HepG2 (cell line): ENCODE measurements around the gene SLC16A5. TPM values are rescaled to one million over a fixed set of nuclear protein-coding genes. Genes with fewer than 3 reads are reported as not detected.

Experiments used
- ATAC-seq: fragments of 200-7000 bp; cut with Tn5 transposase; 3 replicates; pipeline ENCODE4 v1.9.1; 2020; ENCODE audit warnings: mild to moderate bottlenecking, moderate library complexity
- BruUV-seq: library from RNA; stranded (reverse); fragments of 400-500 nt; replicated peaks from 2 replicates; lab custom pipeline; 2021; lab: Mats Ljungman, UMichigan
- CTCF ChIA-PET: fragments of 300-600 bp; formaldehyde crosslinking; extraction: SDS; loops from one replicate; lab custom pipeline; 2021; ENCODE audit warnings: low total read pairs, inconsistent platforms, low intra/inter-chr PET ratio; lab: Yijun Ruan, JAX
- POLR2A ChIA-PET: fragments of 350-600 bp; sonication (Branson Sonifier 250); formaldehyde crosslinking; loops from one replicate; lab custom pipeline; 2020; ENCODE audit warnings: antibody characterized with exemption, inconsistent platforms; lab: Yijun Ruan, JAX
- DNase-seq: peaks from one replicate; pipeline ENCODE4 v3.0.0-alpha.2; 2015; ENCODE audit warnings: low spot score
- FAIRE-seq: peaks from 3 replicates; lab custom pipeline; 2011; peaks lifted over from hg19 to GRCh38; lab: Jason Lieb, UNC
- H2AFZ ChIP-seq: one replicate; pipeline ENCODE4 v1.6.1; 2011; ENCODE audit warnings: low read length, inconsistent platforms
- H3K27ac ChIP-seq: fragments of 300-600 bp; 3 replicates; pipeline ENCODE4 v1.8.0; 2011; ENCODE audit warnings: mixed run types, mild to moderate bottlenecking, mixed read lengths, low read length, inconsistent platforms; ENCODE audit not compliant: insufficient read depth; ENCODE audit errors: extremely low read length
- H3K27me3 ChIP-seq, 2 experiments: fragments of 200-600 bp in 1 of 2; 2 replicates in 1 of 2; 3 replicates in 1 of 2; pipeline versions ENCODE4 v1.6.0 to v1.8.0; 2011; ENCODE audit warnings: low read length in 2 of 2, mild to moderate bottlenecking in 2 of 2, moderate library complexity in 2 of 2, inconsistent platforms in 1 of 2; ENCODE audit not compliant: insufficient read depth in 2 of 2, control insufficient read depth in 1 of 2
- H3K36me3 ChIP-seq, 2 experiments: fragments of 200-600 bp in 1 of 2; replicated peaks in 1 of 2; 2 replicates in 1 of 2; 3 replicates in 1 of 2; pipeline versions ENCODE4 v1.5.1 to v1.8.0; 2011; ENCODE audit warnings: low read length in 2 of 2, inconsistent platforms in 1 of 2; ENCODE audit not compliant: insufficient read depth in 2 of 2, control insufficient read depth in 1 of 2
- H3K4me1 ChIP-seq: 2 replicates; pipeline ENCODE4 v1.5.1; 2012; ENCODE audit warnings: low read length, inconsistent platforms; ENCODE audit not compliant: insufficient read depth
- H3K4me2 ChIP-seq: 2 replicates; pipeline ENCODE4 v1.6.0; 2011; ENCODE audit warnings: low read depth, low read length, inconsistent platforms
- H3K4me3 ChIP-seq, 3 experiments: fragments of 200-600 bp in 1 of 3; sonication (generic), shearing (Covaris generic) in 1 of 3; replicated peaks in 1 of 3; 2 replicates each; pipeline ENCODE4 v1.5.1; 2011 to 2016; ENCODE audit warnings: low read length in 3 of 3, inconsistent platforms in 2 of 3, low read depth in 2 of 3, mild to moderate bottlenecking in 2 of 3, control low read depth in 1 of 3, mixed read lengths in 1 of 3; ENCODE audit not compliant: insufficient read depth in 1 of 3
- H3K79me2 ChIP-seq: one replicate; pipeline ENCODE4 v1.6.1; 2011; ENCODE audit warnings: low read length, inconsistent platforms; ENCODE audit not compliant: insufficient read depth
- H3K9ac ChIP-seq: 2 replicates; pipeline ENCODE4 v1.6.0; 2011; ENCODE audit warnings: mild to moderate bottlenecking, low read depth, low read length, inconsistent platforms; ENCODE audit not compliant: insufficient read depth
- H3K9me3 ChIP-seq: 2 replicates; pipeline ENCODE4 v1.5.1; 2012; ENCODE audit warnings: mild to moderate bottlenecking, low read length
- H4K20me1 ChIP-seq: 2 replicates; pipeline ENCODE4 v1.6.0; 2011; ENCODE audit warnings: inconsistent platforms, mild to moderate bottlenecking, low read length, moderate library complexity; ENCODE audit not compliant: insufficient read depth
- ELF3 ChIP-seq: IDR thresholded peaks from 2 replicates; pipeline ENCODE4 v1.6.1; 2016; ENCODE audit warnings: missing genetic modification reagents, missing compliant biosample characterization
- FIP1L1 ChIP-seq: fragments of 200-400 bp; formaldehyde crosslinking; IDR thresholded peaks from 2 replicates; pipeline ENCODE4 v1.6.1; 2018; ENCODE audit warnings: low read depth, mild to moderate bottlenecking, low read length, moderate library complexity, borderline replicate concordance; ENCODE audit not compliant: insufficient read depth
- KLF12 ChIP-seq: sonication (generic); formaldehyde crosslinking; IDR thresholded peaks from 2 replicates; pipeline ENCODE4 v1.4.0; 2020; ENCODE audit warnings: missing genetic modification reagents, borderline replicate concordance
- MAFG ChIP-seq: sonication (generic); formaldehyde crosslinking; IDR thresholded peaks from 2 replicates; pipeline ENCODE4 v1.5.1; 2020; ENCODE audit warnings: mild to moderate bottlenecking, missing genetic modification reagents
- POLR2AphosphoS2 ChIP-seq: IDR thresholded peaks from 2 replicates; pipeline ENCODE4 v1.6.1; 2011; ENCODE audit warnings: low read depth, low read length, improper control_type of control experiment
- PRPF4 ChIP-seq: fragments of 200-400 bp; formaldehyde crosslinking; IDR thresholded peaks from 2 replicates; pipeline ENCODE4 v1.6.1; 2016; ENCODE audit warnings: low read length, low read depth; ENCODE audit not compliant: poor library complexity, severe bottlenecking
- SALL2 ChIP-seq: sonication (generic); formaldehyde crosslinking; IDR thresholded peaks from 2 replicates; pipeline ENCODE4 v1.8.1; 2023; ENCODE audit warnings: mild to moderate bottlenecking, missing genetic modification reagents, inconsistent platforms
- SMAD3 ChIP-seq: sonication (generic); formaldehyde crosslinking; IDR thresholded peaks from 2 replicates; pipeline ENCODE4 v1.4.0; 2020; ENCODE audit warnings: missing genetic modification reagents
- SMC3 ChIP-seq: IDR thresholded peaks from 2 replicates; pipeline ENCODE4 v1.6.1; 2011; ENCODE audit warnings: low read length, improper control_type of control experiment
- SMYD3 ChIP-seq: sonication (generic); formaldehyde crosslinking; IDR thresholded peaks from 2 replicates; pipeline ENCODE4 v1.8.1; 2023; ENCODE audit warnings: mild to moderate bottlenecking, missing genetic modification reagents
- STAG1 ChIP-seq: sonication (generic); formaldehyde crosslinking; IDR thresholded peaks from 2 replicates; pipeline ENCODE4 v1.4.0; 2020; ENCODE audit warnings: missing genetic modification reagents
- ZBTB38 ChIP-seq: sonication (generic); formaldehyde crosslinking; IDR thresholded peaks from 2 replicates; pipeline ENCODE4 v1.5.1; 2020; ENCODE audit warnings: mild to moderate bottlenecking, missing genetic modification reagents
- ZMYM3 ChIP-seq: sonication (generic); formaldehyde crosslinking; IDR thresholded peaks from 2 replicates; pipeline ENCODE4 v1.5.1; 2020; ENCODE audit warnings: mild to moderate bottlenecking, missing genetic modification reagents
- ZNF431 ChIP-seq: sonication (generic); formaldehyde crosslinking; IDR thresholded peaks from 2 replicates; pipeline ENCODE4 v1.9.0; 2022; ENCODE audit warnings: missing genetic modification reagents, low read depth, mild to moderate bottlenecking, borderline replicate concordance
- ZNF577 ChIP-seq: sonication (generic); formaldehyde crosslinking; IDR thresholded peaks from 2 replicates; pipeline ENCODE4 v1.4.0; 2020; ENCODE audit warnings: mild to moderate bottlenecking, low read depth, missing genetic modification reagents, borderline replicate concordance
- ZNF589 ChIP-seq: sonication (generic); formaldehyde crosslinking; conservative IDR thresholded peaks from 2 replicates; pipeline ENCODE4 v1.8.0; 2022; ENCODE audit warnings: mild to moderate bottlenecking, moderate library complexity, missing genetic modification reagents
- ZNF782 ChIP-seq: sonication (generic); formaldehyde crosslinking; IDR thresholded peaks from 2 replicates; pipeline ENCODE4 v1.4.0; 2020; ENCODE audit warnings: missing genetic modification reagents, mild to moderate bottlenecking, borderline replicate concordance
- WGBS: methylation state at CpG from one replicate; pipeline ENCODE4 v1.1.6; 2017; ENCODE audit warnings: low lambda C conversion rate; 5-methylcytosine and 5-hydroxymethylcytosine counted together
- in situ Hi-C: cut with HindIII; loops from 2 replicates; pipeline ENCODE4 v1.10.0; 2017; ENCODE audit warnings: low pct_unique_long_range_greater_than_20kb; ENCODE audit not compliant: extremely low pct_ligation_motif_present
- intact Hi-C: fragments of 100-400 bp; cut with micrococcal nuclease; formaldehyde crosslinking; loops from one replicate; pipeline ENCODE4 v1.10.0; 2022; ENCODE audit not compliant: unreplicated experiment
- polyA plus RNA-seq, 8 experiments: library from polyadenylated mRNA; depleted of rRNA in 3 of 8; stranded (reverse) in 7 of 8; unstranded in 1 of 8; fragments of >200 nt; fragmentation: Illumina TruSeq in 4 of 8; extraction: Trizol in 4 of 8; gene quantifications; 2 replicates each; pipeline versions ENCODE4 v1.2.1 to v1.2.3, GENCODE V29; 2011 to 2016; ENCODE audit warnings: low read depth in 4 of 8, missing spikeins in 1 of 8, mixed read lengths in 1 of 8; ENCODE audit not compliant: insufficient read depth in 1 of 8
- total RNA-seq, 5 experiments: library from RNA; depleted of rRNA; stranded (reverse); fragments of >200 nt; fragmentation: Illumina TruSeq; extraction: Trizol; gene quantifications; 2 replicates each; pipeline ENCODE4 v1.2.3, GENCODE V29; 2016; ENCODE audit warnings: low read depth in 1 of 5
- TF ChIP-seq, protein P1 (sequence below): sonication (generic); formaldehyde crosslinking; IDR thresholded peaks from 2 replicates; pipeline ENCODE4 v1.4.0; 2020; ENCODE audit warnings: missing genetic modification reagents, mild to moderate bottlenecking, borderline replicate concordance
- TF ChIP-seq, protein P2 (sequence below): IDR thresholded peaks from 2 replicates; pipeline ENCODE4 v1.6.1; 2016; ENCODE audit warnings: missing biosample characterization, missing genetic modification reagents, low read depth
- TF ChIP-seq, protein P3 (sequence below): sonication (generic); formaldehyde crosslinking; IDR thresholded peaks from 2 replicates; pipeline ENCODE4 v1.4.0; 2020; ENCODE audit warnings: missing genetic modification reagents, borderline replicate concordance

The SLC16A5 gene
- total and polyA plus RNA-seq, 2 of the 13 experiments (the other 11 are each of a cell fraction or from before 2014, with no cell fraction given) = 0.69 to 5.6 TPM

DNA sequence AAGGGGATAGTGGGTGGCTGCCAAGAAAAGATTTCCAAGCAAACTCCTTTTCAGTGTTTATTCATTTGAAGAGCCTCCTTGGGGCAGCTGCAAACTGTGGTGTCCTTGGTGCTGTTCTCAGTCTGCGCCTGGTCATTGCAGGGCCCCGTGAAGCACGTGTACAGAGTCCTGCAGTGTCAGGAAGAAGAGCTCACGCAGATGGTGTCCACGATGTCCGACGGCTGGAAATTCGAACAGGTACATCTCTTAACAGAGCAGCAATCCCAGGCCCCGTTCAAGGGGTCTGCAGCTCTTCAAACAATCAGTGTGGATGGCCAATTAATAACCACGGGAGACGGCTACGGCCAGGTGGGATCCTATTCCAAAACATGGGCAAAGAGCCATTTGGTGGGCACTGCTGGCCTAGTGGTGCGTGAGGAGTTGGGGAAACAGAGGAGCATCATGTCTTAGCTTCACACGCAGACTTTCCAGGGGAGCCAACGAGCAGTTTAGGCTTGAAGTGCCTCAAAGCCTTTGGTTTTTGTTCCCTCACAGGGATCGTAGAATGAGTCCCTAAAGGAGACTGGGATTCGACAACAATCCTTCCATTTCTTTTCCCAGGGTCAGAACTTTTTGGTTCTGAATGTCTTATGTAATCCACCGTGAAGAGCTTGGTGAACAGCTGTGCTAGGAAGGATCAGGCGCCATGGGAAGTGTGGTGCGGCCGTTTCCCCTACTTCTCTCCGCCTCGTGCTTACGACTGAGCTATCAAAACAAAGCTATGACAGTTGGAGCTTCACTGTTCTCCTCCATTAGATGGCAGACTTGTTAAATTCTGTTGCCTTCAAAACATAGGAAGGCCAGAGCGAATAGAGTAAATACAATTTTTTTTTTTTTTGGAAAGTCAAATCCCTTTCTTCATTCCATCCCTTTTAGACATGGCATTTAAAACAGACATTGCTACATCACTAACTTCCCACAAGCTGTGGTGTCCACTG, 28.1 kb upstream of the SLC16A5 start:
- no TSS peak for BruUV-seq
- H2AFZ ChIP-seq = no peak overlapping the region
- no peaks in the 10 kb centered on the region for H3K79me2 ChIP-seq
- H4K20me1 ChIP-seq = no peaks in the 10 kb centered on the region
- FAIRE-seq (peak; percentile 87), ATAC-seq (peak; percentile 76), DNase-seq (peak; percentile 45)
- H3K9ac ChIP-seq = no peak overlapping the region
- CTCF ChIA-PET = interaction anchor here (1.4 to 1.9 kb wide), 2 partner anchors 46 to 71 kb away, joined by 5 to 6 read pairs; no protein-coding TSS in a partner anchor
- no peak overlapping the region for H3K27ac ChIP-seq
- H3K27me3 ChIP-seq = no peaks in the 10 kb centered on the region
- in situ Hi-C loops = no loop called here
- POLR2A ChIA-PET = interaction anchor here (0.6 to 1.6 kb wide), 10 partner anchors 18 to 211 kb away, joined by 3 to 5 read pairs (median 3); partner anchors contain the start of genes ARMC7 and NT5C
- H3K4me1 ChIP-seq = peaks cover 12% of the 10 kb centered on the region; the same call in 1 of the 2 replicates
- no peaks in the 10 kb centered on the region for H3K9me3 ChIP-seq
- 89% methylated on average over 25 of the region's 25 CpGs for WGBS
- H3K4me2 ChIP-seq = no peak overlapping the region
- H3K36me3 ChIP-seq = peaks cover 30 to 61% of the 10 kb centered on the region in 2 experiments
- H3K4me3 ChIP-seq = no peak overlapping the region
- intact Hi-C loops = no loop called here
- TF ChIP-seq SMAD3 (CRISPR knock-in tag) (no peak), POLR2AphosphoS2 (no peak), SMYD3 (CRISPR knock-in tag) (no peak), ZBTB38 (CRISPR knock-in tag) (peak; percentile 94), ZNF431 (no peak), ZNF782 (CRISPR knock-in tag) (no peak), ZNF589 (CRISPR knock-in tag) (no peak), SALL2 (no peak), ZNF577 (CRISPR knock-in tag) (no peak), KLF12 (CRISPR knock-in tag) (no peak), FIP1L1 (no peak), ZMYM3 (CRISPR knock-in tag) (no peak), STAG1 (CRISPR knock-in tag) (peak; percentile 74), SMC3 (peak; percentile 52; the same call in 1 of the 2 replicates), ELF3 (no peak), PRPF4 (peak; percentile 47), MAFG (CRISPR knock-in tag) (no peak)
- TF ChIP-seq, protein P1, sequence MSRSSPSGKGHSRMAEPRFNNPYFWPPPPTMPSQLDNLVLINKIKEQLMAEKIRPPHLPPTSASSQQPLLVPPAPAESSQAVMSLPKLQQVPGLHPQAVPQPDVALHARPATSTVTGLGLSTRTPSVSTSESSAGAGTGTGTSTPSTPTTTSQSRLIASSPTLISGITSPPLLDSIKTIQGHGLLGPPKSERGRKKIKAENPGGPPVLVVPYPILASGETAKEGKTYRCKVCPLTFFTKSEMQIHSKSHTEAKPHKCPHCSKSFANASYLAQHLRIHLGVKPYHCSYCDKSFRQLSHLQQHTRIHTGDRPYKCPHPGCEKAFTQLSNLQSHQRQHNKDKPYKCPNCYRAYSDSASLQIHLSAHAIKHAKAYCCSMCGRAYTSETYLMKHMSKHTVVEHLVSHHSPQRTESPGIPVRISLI = peak; percentile 84
- TF ChIP-seq, protein P2, sequence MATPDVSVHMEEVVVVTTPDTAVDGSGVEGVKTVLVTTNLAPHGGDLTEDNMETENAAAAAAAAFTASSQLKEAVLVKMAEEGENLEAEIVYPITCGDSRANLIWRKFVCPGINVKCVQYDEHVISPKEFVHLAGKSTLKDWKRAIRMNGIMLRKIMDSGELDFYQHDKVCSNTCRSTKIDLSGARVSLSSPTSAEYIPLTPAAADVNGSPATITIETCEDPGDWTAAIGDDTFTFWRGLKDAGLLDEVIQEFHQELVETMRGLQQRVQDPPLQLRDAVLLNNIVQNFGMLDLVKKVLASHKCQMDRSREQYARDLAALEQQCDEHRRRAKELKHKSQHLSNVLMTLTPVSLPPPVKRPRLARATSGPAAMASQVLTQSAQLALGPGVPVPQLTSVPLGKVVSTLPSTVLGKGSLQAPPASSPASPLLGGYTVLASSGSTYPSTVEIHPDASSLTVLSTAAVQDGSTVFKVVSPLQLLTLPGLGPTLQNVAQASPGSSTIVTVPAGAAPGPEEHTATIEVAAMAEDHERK = no peak
- TF ChIP-seq, protein P3, sequence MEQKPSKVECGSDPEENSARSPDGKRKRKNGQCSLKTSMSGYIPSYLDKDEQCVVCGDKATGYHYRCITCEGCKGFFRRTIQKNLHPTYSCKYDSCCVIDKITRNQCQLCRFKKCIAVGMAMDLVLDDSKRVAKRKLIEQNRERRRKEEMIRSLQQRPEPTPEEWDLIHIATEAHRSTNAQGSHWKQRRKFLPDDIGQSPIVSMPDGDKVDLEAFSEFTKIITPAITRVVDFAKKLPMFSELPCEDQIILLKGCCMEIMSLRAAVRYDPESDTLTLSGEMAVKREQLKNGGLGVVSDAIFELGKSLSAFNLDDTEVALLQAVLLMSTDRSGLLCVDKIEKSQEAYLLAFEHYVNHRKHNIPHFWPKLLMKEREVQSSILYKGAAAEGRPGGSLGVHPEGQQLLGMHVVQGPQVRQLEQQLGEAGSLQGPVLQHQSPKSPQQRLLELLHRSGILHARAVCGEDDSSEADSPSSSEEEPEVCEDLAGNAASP = no peak
